ENCODE data around the gene SCGN. TPM values are rescaled to one million over a fixed set of nuclear protein-coding genes. Genes with fewer than 3 reads are reported as not detected.

The SCGN gene
- total and polyA plus RNA-seq, 2 of the 4 experiments (the other 2 are of a cell fraction), result not detected

GRCh38 chr6:25617997-25618396 lies 34.0 kb upstream of the SCGN start:
- Histone ChIP-seq H3K27me3 (ENCODE audit: control insufficient read depth, insufficient read depth, low read length) (no peaks in the 10 kb centered on the region), H4K5ac (ENCODE audit: low read depth, low read length) (no peak overlapping the region), H3K4me1 (ENCODE audit: control insufficient read depth, insufficient read depth, low read length) (no peaks in the 10 kb centered on the region), H2BK20ac (ENCODE audit: low read depth, low read length) (no peak overlapping the region), H2BK5ac (ENCODE audit: low read depth, low read length, poor library complexity, severe bottlenecking) (no peak overlapping the region), H2AK5ac (ENCODE audit: low read depth, low read length) (no peak overlapping the region), H4K91ac (ENCODE audit: insufficient read depth, low read depth, low read length) (no peak overlapping the region), H3K4me2 (ENCODE audit: low read depth, low read length) (no peak overlapping the region), H3K14ac (replicated peaks; ENCODE audit: low read depth, low read length) (no peak overlapping the region), H3K23ac (ENCODE audit: low read depth, low read length) (no peak overlapping the region), H4K20me1 (ENCODE audit: insufficient read depth, low read length) (no peaks in the 10 kb centered on the region), H2AFZ (replicated peaks; ENCODE audit: low read length, poor library complexity) (no peak overlapping the region), H3K18ac (ENCODE audit: low read depth, low read length) (no peak overlapping the region), H2AK9ac (replicated peaks; ENCODE audit: low read depth, low read length, poor library complexity) (no peak overlapping the region), H2BK15ac (ENCODE audit: low read depth, low read length) (no peak overlapping the region), H3K4ac (ENCODE audit: low read depth, low read length) (no peak overlapping the region), H2BK120ac (ENCODE audit: low read depth, low read length) (no peak overlapping the region), H3K9me1 (ENCODE audit: insufficient read depth, low read length) (no peaks in the 10 kb centered on the region), H3K36me3 (ENCODE audit: control insufficient read depth, insufficient read depth, low read length) (no peaks in the 10 kb centered on the region), H3K27ac (ENCODE audit: insufficient read depth, low read length) (no peak overlapping the region), H3K56ac (ENCODE audit: extremely low read depth, insufficient read depth, low read length) (no peak overlapping the region), H3K4me3 (ENCODE audit: insufficient read depth, low read depth, low read length) (no peak overlapping the region), H3K9me3 (ENCODE audit: control insufficient read depth, insufficient read depth, low read length) (no peaks in the 10 kb centered on the region), H4K8ac (ENCODE audit: low read depth in 2 of 2, low read length in 2 of 2) (no peak overlapping the region), H3K79me1 (ENCODE audit: low read depth in 1 of 2, low read length in 2 of 2) (no peaks in the 10 kb centered on the region), H3K9ac (ENCODE audit: low read depth, low read length) (no peak overlapping the region)
- ChIA-PET POLR2A (ENCODE audit: unreplicated experiment) (no interaction called here), CTCF (no interaction called here)
- ATAC-seq (ENCODE audit: low read depth) (no peak), DNase-seq (no peak)
- in situ Hi-C loops (cut with MboI; ENCODE audit: low sequenced_read_pairs) (loop anchor here (25.0 kb wide), 1 partner anchor 1031 kb away; no protein-coding TSS in a partner anchor), dilution Hi-C loops (cut with HindIII; ENCODE audit: low sequenced_read_pairs, unreplicated experiment) (no loop called here), intact Hi-C loops (cut with micrococcal nuclease) (no loop called here)
- no peak for TF ChIP-seq CTCF (conservative IDR thresholded peaks at IDR 0.05; ENCODE audit: low read depth, low read length)
- TF ChIP-seq RAD21 (IDR thresholded peaks at IDR 0.05; ENCODE audit: low read length), result no peak
- TF ChIP-seq NFE2L2 (IDR thresholded peaks at IDR 0.05; ENCODE audit: low read depth, low read length), result no peak
- no peak for TF ChIP-seq BHLHE40 (IDR thresholded peaks at IDR 0.05; ENCODE audit: low read depth, low read length)
- no peak for TF ChIP-seq CHD1 (IDR thresholded peaks at IDR 0.05; ENCODE audit: low read depth, low read length)
- no peak for TF ChIP-seq FOS (IDR thresholded peaks at IDR 0.05; ENCODE audit: low read depth, low read length)
- TF ChIP-seq SMC3 (IDR thresholded peaks at IDR 0.05; ENCODE audit: low read depth, low read length), result no peak
- TF ChIP-seq RFX5 (IDR thresholded peaks at IDR 0.05; ENCODE audit: low read depth, low read length), result no peak
- TF ChIP-seq USF2 (IDR thresholded peaks at IDR 0.05; ENCODE audit: low read depth, low read length), result no peak
- no peak for TF ChIP-seq CEBPB (IDR thresholded peaks at IDR 0.05; ENCODE audit: low read depth, low read length)
- TF ChIP-seq MXI1 (IDR thresholded peaks at IDR 0.05; ENCODE audit: borderline replicate concordance, low read depth, low read length), result no peak
- no TSS peak for BruUV-seq (replicated peaks)
- no CpG with 5 or more reads among the region's 2 CpGs for WGBS, 2 experiments (ENCODE audit: extremely low coverage in 2 of 2, insufficient read length in 1 of 2)
